GM12873 (cell line): ENCODE data around the gene VNN1.

ENCODE experiments used
- CTCF ChIP-seq: IDR thresholded peaks from 2 replicates; pipeline ENCODE4 v1.5.1; 2012; ENCODE audit warnings: low read depth, mild to moderate bottlenecking, moderate library complexity, low read length, control low read depth; ENCODE audit not compliant: insufficient read depth; ENCODE audit errors: missing control alignments

VNN1 gene

GRCh38 chr6:132725947-132726607 lies 12.2 kb upstream of the VNN1 start:
- TF ChIP-seq CTCF, result no peak

GRCh38 chr6:132725471-132725870 lies 11.6 kb upstream of the VNN1 start:
- TF ChIP-seq CTCF, result no peak

- no peak for TF ChIP-seq CTCF
These were observed 6.0 kb upstream of the VNN1 start for GRCh38 chr6:132719736-132720448.

GRCh38 chr6:132715881-132716637 lies 2.2 kb upstream of the VNN1 start:
- TF ChIP-seq CTCF, result no peak

- TF ChIP-seq CTCF, result no peak
These were observed 1.3 kb upstream of the VNN1 start for GRCh38 chr6:132715204-132715603.

GRCh38 chr6:132714160-132714559 lies 305 bp upstream of the VNN1 start:
- no peak for TF ChIP-seq CTCF

GRCh38 chr6:132712366-132712765 lies 1.5 kb downstream of the VNN1 start:
- TF ChIP-seq CTCF, result no peak
